Ascending aorta (tissue), 2 donors: Measurements from ENCODE around the gene TNIP3. TPM values are rescaled to one million over a fixed set of nuclear protein-coding genes. Genes with fewer than 3 reads are reported as not detected.

Source experiments
- DNase-seq, 2 donors: peaks; one replicate each; pipeline ENCODE4 v3.0.0-alpha.2; 2019; ENCODE audit warnings: low spot score in 2 of 2
- H3K27ac ChIP-seq, 2 donors: fragments of 200-600 bp; sonication (generic); one replicate each; pipeline ENCODE4 v1.5.1; 2016 to 2017; ENCODE audit warnings: mild to moderate bottlenecking in 1 of 2
- H3K27me3 ChIP-seq: fragments of 200-600 bp; sonication (generic); one replicate; pipeline ENCODE4 v1.5.1; 2017
- H3K36me3 ChIP-seq, 2 donors: fragments of 200-600 bp; sonication (generic); one replicate each; pipeline ENCODE4 v1.5.1; 2016
- H3K4me1 ChIP-seq, 2 donors: fragments of 200-600 bp; sonication (generic); one replicate each; pipeline ENCODE4 v1.5.1; 2016 to 2017; ENCODE audit warnings: mild to moderate bottlenecking in 1 of 2
- H3K4me3 ChIP-seq, 2 donors: fragments of 200-600 bp; sonication (generic); one replicate each; pipeline ENCODE4 v1.5.1; 2016 to 2017; ENCODE audit warnings: mild to moderate bottlenecking in 1 of 2
- H3K9me3 ChIP-seq, 2 donors: fragments of 200-600 bp; sonication (generic); one replicate each; pipeline ENCODE4 v1.5.1; 2016
- intact Hi-C: fragments of 100-400 bp; cut with DNase I; formaldehyde crosslinking; loops from one replicate; pipeline ENCODE4 v1.15.1; 2023
- total RNA-seq: library from RNA; depleted of rRNA; stranded (reverse); fragments of >200 nt; gene quantifications from one replicate; pipeline ENCODE4 v1.1.0, GENCODE V29; 2016
- TF ChIP-seq, protein P1 (sequence below), 3 experiments: fragments of 200-600 bp in 2 of 3; fragments of 450-650 bp in 1 of 3; sonication (generic) in 2 of 3; IDR thresholded peaks; one replicate each; pipeline ENCODE4 v1.5.1; 2016 to 2019; ENCODE audit warnings: antibody characterized with exemption in 3 of 3, mild to moderate bottlenecking in 1 of 3, moderate library complexity in 1 of 3

TNIP3 gene
- total RNA-seq, 1 donor from 2014 or later, result not detected

DNA sequence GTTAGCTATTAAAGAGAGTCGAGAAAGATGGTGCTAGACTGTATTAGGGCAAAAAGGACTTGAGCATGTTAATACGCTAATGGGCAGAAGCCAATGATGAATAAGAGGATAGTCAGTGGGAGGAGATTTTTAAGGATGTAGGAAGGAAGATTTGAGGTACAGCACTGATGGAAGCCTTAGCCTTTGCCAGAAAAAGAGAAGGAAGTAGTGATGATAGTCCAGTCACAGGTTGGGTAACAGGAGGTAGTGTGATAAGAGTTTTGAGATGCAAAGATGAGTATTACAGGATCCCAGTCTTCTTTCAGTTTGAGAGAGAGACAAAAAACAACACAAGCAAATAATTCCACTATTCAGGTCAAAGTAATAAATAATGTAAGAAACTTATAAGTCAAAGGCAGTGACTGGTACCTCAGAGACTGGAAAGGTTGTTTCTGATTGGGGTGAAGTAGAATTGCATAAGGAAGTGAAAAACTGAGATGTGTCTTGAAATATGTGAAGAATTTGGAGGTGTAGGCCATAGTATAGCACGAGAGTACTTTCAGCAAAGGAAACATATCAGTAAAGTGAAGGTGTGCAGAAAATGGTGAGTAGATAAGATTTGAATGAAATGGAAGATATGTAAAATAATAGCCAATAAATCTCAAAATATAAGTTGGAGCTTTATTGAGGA lies 69.7 kb downstream of the TNIP3 start:
- H3K9me3 ChIP-seq, result no peaks in the 10 kb centered on the region
- H3K27me3 ChIP-seq, result no peaks in the 10 kb centered on the region
- H3K4me3 ChIP-seq, result no peak overlapping the region
- no peak overlapping the region for H3K27ac ChIP-seq
- no peaks in the 10 kb centered on the region for H3K4me1 ChIP-seq
- TF ChIP-seq, protein P1, sequence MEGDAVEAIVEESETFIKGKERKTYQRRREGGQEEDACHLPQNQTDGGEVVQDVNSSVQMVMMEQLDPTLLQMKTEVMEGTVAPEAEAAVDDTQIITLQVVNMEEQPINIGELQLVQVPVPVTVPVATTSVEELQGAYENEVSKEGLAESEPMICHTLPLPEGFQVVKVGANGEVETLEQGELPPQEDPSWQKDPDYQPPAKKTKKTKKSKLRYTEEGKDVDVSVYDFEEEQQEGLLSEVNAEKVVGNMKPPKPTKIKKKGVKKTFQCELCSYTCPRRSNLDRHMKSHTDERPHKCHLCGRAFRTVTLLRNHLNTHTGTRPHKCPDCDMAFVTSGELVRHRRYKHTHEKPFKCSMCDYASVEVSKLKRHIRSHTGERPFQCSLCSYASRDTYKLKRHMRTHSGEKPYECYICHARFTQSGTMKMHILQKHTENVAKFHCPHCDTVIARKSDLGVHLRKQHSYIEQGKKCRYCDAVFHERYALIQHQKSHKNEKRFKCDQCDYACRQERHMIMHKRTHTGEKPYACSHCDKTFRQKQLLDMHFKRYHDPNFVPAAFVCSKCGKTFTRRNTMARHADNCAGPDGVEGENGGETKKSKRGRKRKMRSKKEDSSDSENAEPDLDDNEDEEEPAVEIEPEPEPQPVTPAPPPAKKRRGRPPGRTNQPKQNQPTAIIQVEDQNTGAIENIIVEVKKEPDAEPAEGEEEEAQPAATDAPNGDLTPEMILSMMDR (IDR thresholded peaks at IDR 0.05), result no peak
- intact Hi-C loops, result no loop called here
- no peaks in the 10 kb centered on the region for H3K36me3 ChIP-seq
- DNase-seq, result no peak

DNA sequence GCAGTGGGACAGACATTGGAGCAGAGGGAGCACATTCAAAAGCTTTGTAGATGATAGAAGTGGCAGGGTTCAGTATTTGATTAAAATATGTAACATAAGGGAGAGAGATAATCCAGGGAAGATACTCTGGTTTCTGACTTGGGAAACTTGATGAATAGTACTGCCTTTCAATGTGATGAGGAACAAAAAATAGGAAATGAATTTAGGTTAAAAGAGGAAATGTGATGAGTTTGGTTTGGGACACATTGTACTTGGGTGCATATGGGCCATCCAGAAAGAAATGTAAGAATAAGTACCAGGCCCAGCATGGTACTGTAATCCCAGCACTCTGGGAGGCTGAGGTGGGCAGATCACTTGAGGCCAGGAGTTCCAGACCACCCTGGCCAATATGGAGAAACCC lies 70.9 kb downstream of the TNIP3 start:
- intact Hi-C loops, result no loop called here
- Histone ChIP-seq H3K9me3 (no peaks in the 10 kb centered on the region), H3K27me3 (no peaks in the 10 kb centered on the region), H3K27ac (no peak overlapping the region), H3K36me3 (no peaks in the 10 kb centered on the region), H3K4me1 (no peaks in the 10 kb centered on the region), H3K4me3 (no peak overlapping the region)
- DNase-seq, result no peak
- TF ChIP-seq, protein P1 (IDR thresholded peaks at IDR 0.05), result no peak

DNA sequence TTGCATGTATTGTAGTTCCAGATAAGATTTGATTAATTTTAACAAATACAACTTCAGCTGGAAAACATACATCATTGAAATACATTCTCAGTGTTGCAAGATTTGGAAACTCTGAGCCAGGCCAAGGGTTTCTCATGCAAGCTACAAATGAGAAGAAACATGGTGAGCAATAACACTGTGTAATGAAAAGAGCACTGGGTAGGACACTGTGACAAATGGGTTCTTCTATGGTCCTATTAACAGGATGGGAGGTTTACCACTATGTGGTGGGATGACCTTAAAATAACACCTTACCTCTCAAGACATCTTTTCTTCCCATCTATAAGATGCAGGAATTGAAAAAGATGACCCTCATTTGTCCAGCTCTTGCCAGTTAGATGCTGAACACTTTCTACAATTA lies 72.2 kb downstream of the TNIP3 start:
- H3K36me3 ChIP-seq, result no peaks in the 10 kb centered on the region
- H3K27me3 ChIP-seq, result no peaks in the 10 kb centered on the region
- H3K4me3 ChIP-seq, result no peak overlapping the region
- intact Hi-C loops, result no loop called here
- no peaks in the 10 kb centered on the region for H3K4me1 ChIP-seq
- TF ChIP-seq, protein P1 (IDR thresholded peaks at IDR 0.05), result no peak
- DNase-seq, result no peak
- H3K9me3 ChIP-seq, result no peaks in the 10 kb centered on the region
- no peak overlapping the region for H3K27ac ChIP-seq

DNA sequence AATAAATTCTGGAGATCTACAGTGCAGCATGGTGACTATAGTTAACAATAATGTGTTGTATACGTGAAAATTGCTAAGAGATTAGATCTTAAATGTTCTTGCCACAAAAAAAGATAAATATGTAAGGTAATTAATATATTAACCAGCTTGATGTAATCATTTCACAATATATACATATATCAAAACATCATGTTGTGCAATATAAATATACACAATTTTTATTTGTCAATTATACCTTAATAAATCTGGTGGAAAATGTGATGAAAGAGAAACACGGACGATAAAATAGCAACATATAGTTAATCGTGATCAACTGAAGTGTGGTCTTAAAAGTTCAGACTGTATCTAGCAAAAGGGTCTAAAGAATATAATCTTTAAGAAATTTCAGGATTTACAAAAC lies 75.3 kb downstream of the TNIP3 start:
- Histone ChIP-seq H3K27ac (no peak overlapping the region), H3K36me3 (no peaks in the 10 kb centered on the region), H3K4me3 (no peak overlapping the region), H3K27me3 (no peaks in the 10 kb centered on the region), H3K9me3 (no peaks in the 10 kb centered on the region), H3K4me1 (no peaks in the 10 kb centered on the region)
- no peak for DNase-seq
- intact Hi-C loops, result no loop called here
- TF ChIP-seq, protein P1 (IDR thresholded peaks at IDR 0.05), result no peak

Other genes starting within 250 kb of the TNIP3 start
- 14.9 TPM for gene PRDM5, start 241.6 kb downstream of the TNIP3 start, total RNA-seq
- 1.9 TPM for gene NDNF, start 91.8 kb downstream of the TNIP3 start, total RNA-seq
- 0.21 TPM for gene QRFPR, start 216.7 kb upstream of the TNIP3 start, total RNA-seq